HG03342 (cell line): ENCODE measurements around the gene DOCK2.

ENCODE experiments used
- ATAC-seq: cut with Tn5 transposase; IDR thresholded peaks from one replicate; pipeline ENCODE4 v1.9.1; 2021; ENCODE audit warnings: mild to moderate bottlenecking, moderate library complexity; ENCODE audit not compliant: unreplicated experiment

Gene DOCK2

DNA sequence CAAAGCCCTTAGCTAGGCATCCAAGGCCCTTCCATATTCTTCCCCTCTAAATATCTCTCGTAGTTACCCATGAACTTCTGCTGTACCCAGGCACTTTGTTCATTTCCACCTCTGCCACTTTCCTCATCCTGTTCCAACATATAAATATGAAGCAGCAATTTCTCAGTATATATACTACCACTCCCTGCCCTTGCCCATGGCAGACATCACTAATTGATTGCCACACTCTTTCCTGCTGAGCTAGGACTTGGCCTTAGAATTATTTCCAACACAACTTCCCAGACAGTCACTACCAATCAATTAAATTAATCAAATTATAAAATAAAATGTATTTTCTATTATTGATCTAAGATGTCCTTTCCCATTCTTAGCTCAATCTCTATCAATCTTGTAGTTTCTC, 334.7 kb downstream of the DOCK2 start:
- no peak for ATAC-seq

DNA sequence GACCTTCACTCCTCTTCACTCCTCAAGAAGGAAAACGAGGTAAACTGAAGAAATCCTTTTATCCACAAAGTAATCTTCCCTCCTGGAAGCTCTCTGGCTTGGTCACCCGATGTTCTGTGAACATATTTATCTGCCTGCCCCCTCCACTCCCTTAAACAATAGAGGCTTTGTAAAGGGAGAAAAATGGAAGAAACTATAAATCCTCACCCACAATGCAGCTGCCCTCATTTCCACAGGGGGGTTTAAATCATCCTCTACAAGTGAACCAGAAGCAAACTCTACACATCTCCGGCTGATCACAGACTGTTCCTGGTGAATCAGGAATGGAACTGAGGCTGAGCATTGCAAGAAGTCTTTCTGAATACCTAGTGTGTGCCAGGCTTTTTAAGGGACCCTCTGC, 336.0 kb downstream of the DOCK2 start:
- ATAC-seq = no peak

DNA sequence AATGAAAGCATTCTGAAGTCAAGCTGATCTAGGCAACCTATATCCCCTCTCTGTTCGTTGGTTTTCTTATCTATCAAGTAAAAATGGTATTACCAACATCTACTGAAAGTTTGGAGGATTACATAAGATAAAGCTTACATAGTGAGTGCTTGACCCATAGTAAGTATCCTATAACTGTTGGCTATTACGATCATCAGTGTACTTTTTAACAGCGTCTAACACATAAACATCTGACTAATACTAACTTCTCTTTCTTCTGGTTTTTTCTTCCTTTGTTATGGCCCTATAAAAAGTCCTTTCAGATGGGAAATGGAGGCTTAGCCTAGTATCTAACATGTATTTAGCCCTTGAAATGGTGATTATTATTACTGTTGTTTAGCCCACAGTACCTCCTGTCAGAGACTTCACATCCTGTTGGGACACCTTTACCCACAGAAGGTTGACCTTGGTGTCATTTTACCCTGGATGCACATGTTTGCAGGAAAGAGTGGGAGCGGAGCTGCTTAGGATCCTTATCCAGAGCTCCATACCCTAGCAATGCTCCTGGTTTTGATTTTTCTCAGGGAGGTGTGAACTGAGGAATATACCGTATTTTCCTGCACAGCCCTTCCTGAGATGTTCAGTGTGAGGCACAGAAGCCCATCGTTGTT, 337.2 kb downstream of the DOCK2 start:
- no peak for ATAC-seq

DNA sequence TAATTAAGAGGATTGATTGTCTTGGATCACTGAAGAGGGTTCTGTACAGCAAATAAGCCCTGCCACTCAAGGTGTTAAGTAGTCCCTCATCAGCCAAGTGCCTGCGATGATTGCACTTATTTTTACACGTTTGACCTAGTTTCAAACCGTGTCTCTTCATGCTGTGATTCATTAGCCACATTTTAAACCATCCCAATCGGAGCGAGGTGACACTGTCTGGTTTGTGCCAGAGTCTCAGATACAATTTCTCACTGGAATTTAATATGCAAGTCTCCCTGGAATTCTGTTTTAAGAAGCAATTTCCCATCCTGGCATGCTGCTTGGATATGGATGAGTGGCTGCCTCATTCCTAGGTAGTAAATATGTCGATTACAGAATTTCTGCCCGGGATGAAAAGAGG, 341.6 kb downstream of the DOCK2 start:
- no peak for ATAC-seq

DNA sequence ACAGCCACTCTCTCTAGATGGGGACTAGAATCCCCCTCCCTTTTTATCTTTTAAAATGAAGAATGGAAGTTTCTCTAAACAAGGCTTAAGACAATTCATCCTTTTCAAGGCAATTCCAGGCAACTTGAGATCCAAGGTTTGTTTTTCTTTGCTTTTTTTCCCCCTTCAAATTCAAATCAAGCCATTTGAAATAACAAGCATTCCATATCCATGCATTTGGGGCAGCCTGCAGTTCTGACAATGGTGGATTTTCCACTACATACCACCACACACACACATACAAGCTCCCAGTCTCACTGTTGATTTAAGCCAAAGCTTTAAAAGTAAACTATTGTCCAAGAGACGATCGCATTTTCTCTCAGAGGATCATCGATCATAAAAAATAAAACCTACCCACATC, 342.8 kb downstream of the DOCK2 start:
- ATAC-seq = no peak

DNA sequence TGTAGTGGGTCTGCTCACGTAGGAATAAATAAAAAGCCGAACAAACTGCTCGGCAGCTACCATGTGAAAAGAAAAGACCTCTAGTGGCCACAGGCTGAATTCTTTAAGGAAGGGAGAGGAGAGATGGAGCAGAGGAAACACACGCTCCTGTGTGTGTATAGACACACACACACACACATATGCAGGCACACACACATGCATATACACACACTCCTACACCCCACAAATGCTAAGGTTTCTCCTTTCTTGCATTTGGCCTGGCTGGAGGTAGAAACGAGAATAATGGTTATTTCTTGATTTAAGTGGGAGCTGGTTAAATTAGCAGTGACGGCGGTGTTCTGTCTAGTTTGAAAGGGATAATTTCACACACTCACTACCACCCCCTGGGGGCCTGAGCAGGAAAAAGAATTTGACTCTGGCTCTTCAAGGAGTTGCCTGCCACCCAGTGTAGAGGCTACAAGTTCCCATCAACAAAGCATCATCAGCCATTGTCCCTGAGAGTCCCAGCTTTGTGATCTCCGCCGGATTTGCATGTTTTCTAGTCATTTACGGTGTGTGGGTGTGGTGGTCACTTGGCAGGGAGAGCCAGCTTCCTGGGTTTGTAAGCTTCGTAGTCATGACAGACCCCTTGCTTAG, 343.5 kb downstream of the DOCK2 start, which contains the start of gene INSYN2B:
TSS of gene INSYN2B (minus strand) at position 78 of the 636 bp plus-strand sequence. CDS start 96,597 bp downstream, outside the sequence.
- peak; percentile 81 for ATAC-seq

DNA sequence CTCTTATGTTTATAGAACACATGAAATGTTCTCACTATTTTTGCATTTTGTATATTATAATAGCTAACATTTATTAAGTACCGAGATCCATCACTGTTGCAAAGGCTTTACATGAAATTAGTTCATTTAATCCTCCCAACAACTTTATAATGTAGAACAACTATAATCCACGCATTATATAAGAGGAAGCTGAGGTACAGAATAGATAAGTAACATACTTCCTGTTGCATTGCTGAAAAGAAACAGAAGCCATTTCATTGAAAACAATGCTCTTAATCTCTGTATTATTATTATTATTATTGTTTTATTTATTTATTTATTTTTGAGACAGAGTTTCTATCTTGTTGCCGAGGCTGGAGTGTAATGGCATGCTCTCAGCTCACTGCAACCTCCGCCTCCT, 351.1 kb downstream of the DOCK2 start:
- ATAC-seq = no peak

DNA sequence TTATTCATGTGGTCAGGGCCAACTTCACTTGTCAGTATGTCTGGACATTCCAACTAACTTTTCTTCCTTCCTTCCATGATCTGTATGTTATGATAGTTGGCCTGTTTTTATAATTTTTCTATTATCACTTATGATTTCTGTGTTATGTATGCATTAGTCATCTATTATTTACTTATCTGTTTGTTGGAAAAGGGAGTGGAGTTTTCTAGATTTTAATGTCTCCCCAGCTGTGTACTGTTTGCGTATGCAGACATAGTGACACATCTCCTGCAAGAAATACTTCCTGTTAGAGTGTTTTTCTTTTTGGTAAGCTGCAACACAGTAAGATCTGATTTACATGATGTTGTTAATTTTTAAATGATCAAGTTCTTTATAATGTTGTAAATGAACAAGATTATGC, 351.9 kb downstream of the DOCK2 start:
- ATAC-seq = no peak

DNA sequence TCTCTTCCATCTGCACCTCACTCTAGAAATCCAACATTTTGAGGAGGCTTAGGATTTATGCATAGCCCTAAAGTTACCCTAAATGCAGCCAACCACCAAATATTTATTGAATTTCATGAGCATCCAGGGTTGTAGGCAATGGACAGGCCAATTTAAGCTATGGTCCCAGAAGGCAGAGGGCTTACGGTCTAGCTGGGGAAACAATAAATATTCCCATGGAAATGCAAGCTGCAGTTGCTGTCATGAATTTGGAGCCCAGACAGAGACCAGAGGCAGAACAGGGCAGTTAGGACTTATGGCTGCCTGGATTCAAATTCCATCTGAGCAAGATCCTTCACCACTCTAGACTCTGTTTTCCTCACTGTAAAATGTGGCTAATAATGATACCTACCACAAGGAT, 352.3 kb downstream of the DOCK2 start:
- no peak for ATAC-seq

DNA sequence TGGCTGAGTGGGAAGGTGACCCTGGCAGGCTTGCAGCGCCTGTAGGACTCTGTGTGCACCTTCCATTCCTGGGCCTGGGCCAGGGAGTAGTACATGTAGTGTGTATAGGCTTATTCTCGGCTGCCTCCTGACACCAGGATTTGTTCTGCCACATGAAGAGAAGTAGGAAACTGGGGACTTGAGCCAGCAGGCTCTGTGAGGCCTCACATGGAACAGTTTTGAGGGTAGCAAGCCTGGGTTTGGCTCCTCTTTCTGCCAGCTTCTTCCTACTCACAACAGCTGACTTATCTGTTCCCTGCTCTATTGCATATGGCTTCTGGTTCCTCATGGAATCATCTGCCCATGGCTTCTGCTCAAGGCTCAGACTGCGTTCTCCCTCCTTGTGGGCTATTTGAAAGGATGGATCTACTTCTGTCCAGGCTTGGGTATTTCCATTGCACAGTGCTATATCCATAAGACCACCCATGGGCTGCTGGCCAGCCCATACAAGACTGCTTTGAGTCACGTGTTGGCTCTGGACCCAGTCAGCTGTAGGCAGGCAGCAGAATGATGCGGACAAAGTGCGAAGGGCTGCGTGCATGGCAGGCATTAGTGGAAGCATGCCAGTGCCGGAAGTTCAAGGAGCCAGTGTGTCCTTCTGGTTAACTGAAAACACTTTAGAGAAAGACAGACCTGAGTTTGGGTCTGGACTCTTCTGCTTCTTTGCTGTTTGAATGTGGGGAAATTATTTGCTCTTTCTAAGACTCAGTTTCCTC, 354.2 kb downstream of the DOCK2 start:
- ATAC-seq = no peak

DNA sequence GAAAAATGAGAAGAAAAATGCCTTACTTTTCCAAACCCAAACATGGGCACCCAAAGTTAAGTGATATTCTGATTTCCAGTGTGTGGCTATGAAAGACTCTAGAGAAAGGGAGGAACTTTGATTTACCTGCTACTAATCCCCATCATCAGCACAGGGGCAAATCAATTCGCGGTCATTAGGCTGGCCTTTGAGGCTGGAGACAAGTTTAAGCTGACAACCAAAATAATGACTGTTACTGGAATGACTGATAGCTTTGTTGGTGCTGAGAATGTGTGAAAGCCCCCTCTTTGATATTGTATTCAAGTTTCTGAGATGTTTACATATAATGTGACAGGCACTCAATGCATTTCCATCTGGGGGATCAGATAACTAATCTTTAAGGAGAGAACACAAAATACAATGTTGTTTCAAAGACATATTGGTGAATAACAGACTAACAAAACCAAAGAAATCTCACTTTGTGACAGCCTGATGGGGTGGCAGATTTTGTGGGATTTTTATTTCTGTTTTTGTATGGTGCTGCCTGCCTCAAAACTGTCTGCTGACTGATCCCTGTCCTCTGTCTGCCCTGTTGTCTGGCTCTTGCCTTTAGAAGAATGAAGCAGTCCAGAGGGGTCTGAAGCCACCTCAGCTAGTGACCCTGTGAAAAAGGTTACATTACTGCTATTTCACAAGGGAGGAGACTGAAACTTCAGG, 355.9 kb downstream of the DOCK2 start:
- ATAC-seq = no peak

DNA sequence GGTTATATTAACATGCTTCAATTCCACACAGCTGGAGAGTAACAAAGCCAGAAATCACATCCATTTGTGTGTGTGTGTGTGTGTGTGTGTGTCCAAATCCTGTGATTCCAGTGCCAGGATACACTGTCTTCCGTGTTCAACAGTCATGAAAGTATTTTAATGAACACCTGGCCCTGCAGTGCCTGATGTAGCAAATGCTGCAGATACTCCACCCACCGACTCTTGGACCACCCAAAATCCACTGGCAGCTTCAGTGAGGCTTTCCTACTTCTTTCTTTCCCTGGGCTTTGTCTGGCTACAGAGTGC, 356.4 kb downstream of the DOCK2 start:
- ATAC-seq = no peak

DNA sequence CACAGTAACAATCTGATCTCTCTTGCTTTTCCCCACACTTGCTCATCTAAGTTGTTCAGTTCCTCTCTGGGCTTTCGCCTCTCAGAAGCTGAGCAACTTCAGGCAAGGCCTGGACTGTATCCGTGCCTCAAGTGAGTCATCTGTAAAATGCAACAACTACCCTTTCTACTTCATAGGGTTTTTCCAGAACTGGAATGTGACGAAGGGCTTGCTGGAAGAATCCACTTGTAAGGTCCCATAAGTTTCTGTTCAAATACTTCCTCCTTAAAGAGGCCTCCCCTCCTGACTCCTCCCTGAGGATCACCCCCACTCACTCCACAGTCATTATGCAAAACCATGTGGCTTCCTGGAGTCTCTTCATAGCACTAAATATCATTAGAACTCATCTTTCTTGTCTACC, 360.7 kb downstream of the DOCK2 start:
- ATAC-seq = no peak

DNA sequence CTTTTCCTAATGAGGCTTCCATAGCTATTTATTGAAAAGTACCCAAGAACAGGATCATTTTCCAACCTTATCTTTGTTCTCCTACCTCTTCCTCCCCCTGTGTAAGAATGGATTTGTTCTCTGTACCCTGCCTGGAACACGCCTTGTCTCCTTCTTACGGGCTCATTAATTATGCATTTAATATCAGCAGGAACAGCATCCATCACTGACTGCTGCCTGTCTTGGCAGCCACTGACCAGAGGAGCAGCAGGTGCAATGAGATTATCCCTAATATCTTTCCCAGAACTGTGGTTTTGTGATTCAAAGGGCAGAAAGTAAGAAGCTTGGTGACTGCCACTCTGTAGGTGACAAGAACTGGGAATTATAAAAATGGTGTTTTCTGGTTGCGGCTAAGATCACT, 362.5 kb downstream of the DOCK2 start:
- ATAC-seq = no peak

DNA sequence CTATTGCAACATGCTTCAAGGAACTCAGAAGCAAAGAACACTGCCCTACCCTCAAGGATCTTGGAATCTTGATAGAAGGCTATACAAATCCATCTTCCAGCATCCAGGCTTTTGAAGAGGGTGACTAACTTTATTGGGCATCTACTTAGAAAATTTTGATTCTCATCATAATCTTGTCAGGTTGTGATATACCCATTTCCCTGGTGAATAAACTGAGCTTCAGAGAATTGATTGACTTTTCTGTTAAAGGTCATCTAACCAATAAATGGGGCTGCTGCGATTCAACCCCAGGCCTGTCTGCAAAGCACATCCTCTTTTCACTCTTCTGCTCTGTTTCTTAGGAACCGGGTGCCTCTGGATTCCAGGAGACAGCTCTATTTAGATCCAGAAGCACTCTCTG, 363.1 kb downstream of the DOCK2 start:
- no peak for ATAC-seq

DNA sequence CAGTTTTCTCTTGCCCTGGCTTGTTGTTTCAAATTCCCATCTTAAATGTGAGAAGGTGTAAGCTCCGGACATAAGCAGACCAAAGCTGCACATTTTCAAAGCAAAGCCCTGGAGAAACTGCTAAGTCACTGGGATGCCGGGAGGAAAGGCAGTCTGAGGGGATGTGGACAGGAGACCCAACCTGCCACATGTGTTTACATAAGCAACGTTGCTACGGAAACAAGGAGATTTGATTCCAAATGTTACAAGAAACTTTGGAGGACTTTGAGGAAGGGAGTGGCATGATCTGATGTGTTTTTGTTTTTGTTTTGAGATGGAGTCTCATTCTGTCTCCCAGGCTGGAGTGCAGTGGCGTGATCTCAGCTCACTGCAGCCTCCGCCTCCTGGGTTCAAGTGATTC, 368.9 kb downstream of the DOCK2 start:
- ATAC-seq = no peak

DNA sequence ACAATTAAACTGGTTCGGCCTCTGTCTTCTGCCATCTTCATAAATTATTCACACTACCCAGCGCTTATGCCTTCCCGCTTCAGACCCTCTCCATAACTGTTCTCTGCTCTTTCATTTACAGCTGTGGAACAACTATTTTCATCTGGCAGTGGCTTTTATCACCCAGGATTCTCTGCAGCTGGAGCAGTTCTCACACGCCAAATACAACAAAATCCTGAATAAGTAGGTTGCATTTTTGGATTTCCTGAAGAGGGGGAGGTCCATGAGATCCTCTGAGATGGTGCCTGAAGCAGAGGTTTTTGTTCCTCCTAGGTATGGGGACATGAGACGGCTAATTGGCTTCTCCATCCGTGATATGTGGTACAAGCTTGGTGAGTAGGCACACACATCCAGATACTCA, 371.3 kb downstream of the DOCK2 start:
- ATAC-seq = no peak

DNA sequence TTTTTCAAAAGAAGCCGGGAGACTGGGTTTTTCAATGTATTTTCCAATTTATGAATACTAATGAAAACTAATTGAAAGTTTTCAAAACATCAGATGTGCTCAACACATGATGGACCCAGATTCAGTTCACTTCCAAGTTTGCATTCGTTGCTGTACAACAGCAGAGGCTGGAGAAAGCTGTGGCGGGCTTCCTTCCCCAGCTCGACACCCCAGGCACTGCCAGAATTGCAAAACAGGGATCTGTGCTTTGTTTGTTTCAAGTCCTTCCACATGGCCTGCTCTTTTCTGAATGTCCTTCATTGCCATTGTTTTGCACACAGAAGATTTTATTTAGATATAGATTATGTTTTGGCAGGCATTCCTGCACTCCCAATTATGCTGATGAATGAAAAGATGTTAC, 373.5 kb downstream of the DOCK2 start:
- no peak for ATAC-seq

DNA sequence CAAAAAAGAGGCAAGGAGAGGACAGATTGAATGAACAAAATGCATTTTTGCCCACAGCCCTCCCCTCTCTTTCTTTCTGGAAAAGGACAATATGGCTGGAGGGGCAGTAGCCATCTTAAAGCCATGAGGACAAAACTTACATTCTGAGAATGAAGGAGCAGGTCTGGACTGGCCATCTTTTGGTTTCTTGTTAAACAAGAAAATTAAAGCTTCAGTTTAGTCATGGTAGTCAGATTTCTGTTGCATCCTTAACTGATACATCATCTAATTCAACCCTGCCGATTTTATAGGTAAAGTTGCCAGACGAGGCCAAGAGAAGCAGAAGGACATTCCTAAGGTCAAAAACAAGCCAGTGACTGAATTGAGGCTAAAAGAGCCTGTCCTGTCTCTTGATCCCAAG, 374.7 kb downstream of the DOCK2 start:
- no peak for ATAC-seq

DNA sequence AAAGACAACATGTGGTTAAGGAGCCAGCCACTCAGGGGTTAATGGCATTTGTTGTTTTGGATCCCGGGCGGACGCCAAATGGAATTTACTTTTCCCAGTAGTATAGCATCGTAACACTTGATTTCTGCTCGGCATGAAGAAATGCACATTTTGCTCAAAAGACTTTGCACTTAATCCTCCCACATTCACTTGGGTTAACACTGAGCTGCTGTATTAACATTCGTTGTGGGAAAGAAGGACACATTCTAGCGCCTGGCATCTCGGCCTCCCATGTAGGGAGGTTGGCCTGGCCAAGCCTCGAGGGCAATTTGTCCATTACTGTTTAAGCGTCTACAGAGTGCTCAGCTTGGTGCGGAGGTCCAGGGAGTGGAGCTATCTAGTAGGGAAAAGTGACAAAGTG, 375.5 kb downstream of the DOCK2 start:
- ATAC-seq = no peak

DNA sequence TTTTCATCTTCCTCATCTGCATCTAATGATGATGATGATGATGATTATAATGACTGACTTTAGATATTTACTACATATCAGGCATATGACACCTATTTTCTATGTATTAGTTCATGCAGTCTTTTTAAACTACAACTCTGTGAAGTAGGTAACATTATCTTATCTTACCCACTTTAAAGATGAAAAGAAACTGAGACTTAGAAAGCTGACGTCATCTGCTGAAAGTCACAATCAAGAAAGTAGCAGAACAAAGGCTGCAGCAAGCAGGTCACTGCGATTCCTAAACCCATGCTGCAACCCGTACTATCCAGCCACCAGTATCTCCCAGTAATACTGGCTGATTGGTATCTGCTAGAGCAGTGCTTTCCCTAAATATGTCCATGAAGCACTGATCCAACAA, 383.3 kb downstream of the DOCK2 start:
- no peak for ATAC-seq

DNA sequence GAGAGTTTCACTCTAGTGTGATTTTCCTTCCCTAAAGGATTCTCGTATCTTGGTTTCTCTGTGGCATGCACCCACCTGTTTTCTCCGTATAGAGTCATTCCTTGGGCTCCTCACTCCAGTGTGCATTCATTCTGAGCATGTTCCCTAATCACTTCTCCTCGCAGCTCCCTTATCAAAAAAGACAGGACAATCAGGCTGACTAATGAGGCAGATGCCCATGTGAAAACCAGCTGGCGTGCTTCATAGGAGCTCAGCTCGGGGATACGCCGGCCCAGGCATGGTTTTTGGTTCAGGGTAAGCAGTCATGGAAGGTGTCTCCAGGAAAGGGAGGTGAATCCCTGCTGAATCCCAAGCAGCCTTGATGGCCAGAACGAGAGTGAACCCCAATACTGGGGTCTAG, 384.4 kb downstream of the DOCK2 start:
- ATAC-seq = no peak
